Measurements from ENCODE around the gene C2CD2. TPM values are rescaled to one million over a fixed set of nuclear protein-coding genes. Genes with fewer than 3 reads are reported as not detected.

Gene C2CD2
- total and polyA plus RNA-seq, 2 of the 8 experiments (the other 6 are each of a cell fraction or from before 2014, with no cell fraction given): 10.4 to 13.0 TPM

DNA sequence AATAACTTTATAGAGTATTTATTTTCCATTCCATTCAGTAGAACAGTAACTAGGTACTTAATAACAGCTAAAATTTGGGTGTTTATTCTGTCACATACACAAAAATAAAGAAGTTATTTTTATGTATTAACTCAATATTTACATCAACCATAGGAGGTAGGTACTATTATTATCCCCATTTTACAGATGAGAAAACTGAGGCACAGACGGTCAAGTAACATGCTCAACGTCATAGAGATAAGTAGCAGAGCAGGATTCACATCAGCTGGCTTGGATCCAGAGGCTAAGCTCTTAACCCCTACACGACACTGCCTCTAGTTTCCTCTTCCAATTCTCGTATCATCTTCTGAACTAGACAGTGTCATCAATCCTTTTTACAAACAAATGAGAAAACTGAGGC lies 47.1 kb upstream of the C2CD2 start (continued):
- TF ChIP-seq, protein P1, sequence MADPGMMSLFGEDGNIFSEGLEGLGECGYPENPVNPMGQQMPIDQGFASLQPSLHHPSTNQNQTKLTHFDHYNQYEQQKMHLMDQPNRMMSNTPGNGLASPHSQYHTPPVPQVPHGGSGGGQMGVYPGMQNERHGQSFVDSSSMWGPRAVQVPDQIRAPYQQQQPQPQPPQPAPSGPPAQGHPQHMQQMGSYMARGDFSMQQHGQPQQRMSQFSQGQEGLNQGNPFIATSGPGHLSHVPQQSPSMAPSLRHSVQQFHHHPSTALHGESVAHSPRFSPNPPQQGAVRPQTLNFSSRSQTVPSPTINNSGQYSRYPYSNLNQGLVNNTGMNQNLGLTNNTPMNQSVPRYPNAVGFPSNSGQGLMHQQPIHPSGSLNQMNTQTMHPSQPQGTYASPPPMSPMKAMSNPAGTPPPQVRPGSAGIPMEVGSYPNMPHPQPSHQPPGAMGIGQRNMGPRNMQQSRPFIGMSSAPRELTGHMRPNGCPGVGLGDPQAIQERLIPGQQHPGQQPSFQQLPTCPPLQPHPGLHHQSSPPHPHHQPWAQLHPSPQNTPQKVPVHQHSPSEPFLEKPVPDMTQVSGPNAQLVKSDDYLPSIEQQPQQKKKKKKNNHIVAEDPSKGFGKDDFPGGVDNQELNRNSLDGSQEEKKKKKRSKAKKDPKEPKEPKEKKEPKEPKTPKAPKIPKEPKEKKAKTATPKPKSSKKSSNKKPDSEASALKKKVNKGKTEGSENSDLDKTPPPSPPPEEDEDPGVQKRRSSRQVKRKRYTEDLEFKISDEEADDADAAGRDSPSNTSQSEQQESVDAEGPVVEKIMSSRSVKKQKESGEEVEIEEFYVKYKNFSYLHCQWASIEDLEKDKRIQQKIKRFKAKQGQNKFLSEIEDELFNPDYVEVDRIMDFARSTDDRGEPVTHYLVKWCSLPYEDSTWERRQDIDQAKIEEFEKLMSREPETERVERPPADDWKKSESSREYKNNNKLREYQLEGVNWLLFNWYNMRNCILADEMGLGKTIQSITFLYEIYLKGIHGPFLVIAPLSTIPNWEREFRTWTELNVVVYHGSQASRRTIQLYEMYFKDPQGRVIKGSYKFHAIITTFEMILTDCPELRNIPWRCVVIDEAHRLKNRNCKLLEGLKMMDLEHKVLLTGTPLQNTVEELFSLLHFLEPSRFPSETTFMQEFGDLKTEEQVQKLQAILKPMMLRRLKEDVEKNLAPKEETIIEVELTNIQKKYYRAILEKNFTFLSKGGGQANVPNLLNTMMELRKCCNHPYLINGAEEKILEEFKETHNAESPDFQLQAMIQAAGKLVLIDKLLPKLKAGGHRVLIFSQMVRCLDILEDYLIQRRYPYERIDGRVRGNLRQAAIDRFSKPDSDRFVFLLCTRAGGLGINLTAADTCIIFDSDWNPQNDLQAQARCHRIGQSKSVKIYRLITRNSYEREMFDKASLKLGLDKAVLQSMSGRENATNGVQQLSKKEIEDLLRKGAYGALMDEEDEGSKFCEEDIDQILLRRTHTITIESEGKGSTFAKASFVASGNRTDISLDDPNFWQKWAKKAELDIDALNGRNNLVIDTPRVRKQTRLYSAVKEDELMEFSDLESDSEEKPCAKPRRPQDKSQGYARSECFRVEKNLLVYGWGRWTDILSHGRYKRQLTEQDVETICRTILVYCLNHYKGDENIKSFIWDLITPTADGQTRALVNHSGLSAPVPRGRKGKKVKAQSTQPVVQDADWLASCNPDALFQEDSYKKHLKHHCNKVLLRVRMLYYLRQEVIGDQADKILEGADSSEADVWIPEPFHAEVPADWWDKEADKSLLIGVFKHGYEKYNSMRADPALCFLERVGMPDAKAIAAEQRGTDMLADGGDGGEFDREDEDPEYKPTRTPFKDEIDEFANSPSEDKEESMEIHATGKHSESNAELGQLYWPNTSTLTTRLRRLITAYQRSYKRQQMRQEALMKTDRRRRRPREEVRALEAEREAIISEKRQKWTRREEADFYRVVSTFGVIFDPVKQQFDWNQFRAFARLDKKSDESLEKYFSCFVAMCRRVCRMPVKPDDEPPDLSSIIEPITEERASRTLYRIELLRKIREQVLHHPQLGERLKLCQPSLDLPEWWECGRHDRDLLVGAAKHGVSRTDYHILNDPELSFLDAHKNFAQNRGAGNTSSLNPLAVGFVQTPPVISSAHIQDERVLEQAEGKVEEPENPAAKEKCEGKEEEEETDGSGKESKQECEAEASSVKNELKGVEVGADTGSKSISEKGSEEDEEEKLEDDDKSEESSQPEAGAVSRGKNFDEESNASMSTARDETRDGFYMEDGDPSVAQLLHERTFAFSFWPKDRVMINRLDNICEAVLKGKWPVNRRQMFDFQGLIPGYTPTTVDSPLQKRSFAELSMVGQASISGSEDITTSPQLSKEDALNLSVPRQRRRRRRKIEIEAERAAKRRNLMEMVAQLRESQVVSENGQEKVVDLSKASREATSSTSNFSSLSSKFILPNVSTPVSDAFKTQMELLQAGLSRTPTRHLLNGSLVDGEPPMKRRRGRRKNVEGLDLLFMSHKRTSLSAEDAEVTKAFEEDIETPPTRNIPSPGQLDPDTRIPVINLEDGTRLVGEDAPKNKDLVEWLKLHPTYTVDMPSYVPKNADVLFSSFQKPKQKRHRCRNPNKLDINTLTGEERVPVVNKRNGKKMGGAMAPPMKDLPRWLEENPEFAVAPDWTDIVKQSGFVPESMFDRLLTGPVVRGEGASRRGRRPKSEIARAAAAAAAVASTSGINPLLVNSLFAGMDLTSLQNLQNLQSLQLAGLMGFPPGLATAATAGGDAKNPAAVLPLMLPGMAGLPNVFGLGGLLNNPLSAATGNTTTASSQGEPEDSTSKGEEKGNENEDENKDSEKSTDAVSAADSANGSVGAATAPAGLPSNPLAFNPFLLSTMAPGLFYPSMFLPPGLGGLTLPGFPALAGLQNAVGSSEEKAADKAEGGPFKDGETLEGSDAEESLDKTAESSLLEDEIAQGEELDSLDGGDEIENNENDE (IDR thresholded peaks at IDR 0.05; ENCODE audit: insufficient replicate concordance, low read length): no peak
- TF ChIP-seq, protein P2, sequence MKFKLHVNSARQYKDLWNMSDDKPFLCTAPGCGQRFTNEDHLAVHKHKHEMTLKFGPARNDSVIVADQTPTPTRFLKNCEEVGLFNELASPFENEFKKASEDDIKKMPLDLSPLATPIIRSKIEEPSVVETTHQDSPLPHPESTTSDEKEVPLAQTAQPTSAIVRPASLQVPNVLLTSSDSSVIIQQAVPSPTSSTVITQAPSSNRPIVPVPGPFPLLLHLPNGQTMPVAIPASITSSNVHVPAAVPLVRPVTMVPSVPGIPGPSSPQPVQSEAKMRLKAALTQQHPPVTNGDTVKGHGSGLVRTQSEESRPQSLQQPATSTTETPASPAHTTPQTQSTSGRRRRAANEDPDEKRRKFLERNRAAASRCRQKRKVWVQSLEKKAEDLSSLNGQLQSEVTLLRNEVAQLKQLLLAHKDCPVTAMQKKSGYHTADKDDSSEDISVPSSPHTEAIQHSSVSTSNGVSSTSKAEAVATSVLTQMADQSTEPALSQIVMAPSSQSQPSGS (IDR thresholded peaks at IDR 0.05; ENCODE audit: low read length): no peak
- no peak for TF ChIP-seq POLR2AphosphoS5 (IDR thresholded peaks at IDR 0.05; ENCODE audit: low read depth, low read length)
